Measurements from ENCODE around the gene TRNAU1AP.

DNA sequence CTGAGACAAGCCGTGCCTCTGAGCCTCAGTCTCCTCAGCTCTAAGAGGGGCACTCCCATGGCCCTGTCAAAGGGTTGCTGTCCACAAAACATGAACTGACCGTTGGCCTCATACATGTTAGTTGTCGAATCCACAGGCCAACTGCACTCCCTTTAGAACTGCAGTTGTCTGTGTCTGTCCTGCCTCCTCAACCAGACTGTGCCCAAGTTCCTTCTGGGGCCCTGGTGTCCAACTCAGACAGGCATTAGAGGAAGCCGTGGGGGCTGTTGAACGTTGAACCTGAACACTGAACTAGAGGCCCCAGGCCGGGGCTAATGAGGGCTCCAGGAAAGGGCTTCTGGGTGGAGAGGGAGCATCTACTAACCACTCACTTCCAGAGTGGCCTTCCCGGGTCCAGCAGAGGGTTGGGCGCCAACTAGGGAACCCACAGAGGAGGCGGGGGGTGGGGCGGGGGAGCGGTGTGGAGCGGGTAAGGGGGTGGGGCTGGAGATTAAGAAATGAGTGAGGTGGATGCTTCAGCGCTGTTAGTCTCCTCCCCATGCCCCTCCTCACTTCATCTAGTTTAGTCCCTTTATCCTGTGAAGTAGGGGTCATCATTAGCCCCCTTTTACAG is 38.9 kb downstream of the TRNAU1AP start, which contains the start of gene RAB42:
- TF ChIP-seq, protein P1, sequence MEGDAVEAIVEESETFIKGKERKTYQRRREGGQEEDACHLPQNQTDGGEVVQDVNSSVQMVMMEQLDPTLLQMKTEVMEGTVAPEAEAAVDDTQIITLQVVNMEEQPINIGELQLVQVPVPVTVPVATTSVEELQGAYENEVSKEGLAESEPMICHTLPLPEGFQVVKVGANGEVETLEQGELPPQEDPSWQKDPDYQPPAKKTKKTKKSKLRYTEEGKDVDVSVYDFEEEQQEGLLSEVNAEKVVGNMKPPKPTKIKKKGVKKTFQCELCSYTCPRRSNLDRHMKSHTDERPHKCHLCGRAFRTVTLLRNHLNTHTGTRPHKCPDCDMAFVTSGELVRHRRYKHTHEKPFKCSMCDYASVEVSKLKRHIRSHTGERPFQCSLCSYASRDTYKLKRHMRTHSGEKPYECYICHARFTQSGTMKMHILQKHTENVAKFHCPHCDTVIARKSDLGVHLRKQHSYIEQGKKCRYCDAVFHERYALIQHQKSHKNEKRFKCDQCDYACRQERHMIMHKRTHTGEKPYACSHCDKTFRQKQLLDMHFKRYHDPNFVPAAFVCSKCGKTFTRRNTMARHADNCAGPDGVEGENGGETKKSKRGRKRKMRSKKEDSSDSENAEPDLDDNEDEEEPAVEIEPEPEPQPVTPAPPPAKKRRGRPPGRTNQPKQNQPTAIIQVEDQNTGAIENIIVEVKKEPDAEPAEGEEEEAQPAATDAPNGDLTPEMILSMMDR (conservative IDR thresholded peaks at IDR 0.05; ENCODE audit: low read length), result no peak
- no peak for TF ChIP-seq EZH2phosphoT487 (IDR thresholded peaks at IDR 0.05; ENCODE audit: borderline replicate concordance)
